ENCODE measurements around the gene MED25. TPM values are rescaled to one million over a fixed set of nuclear protein-coding genes. Genes with fewer than 3 reads are reported as not detected.

Gene MED25
- total RNA-seq, 1 donor from 2014 or later = 72.2 TPM

GRCh38 chr19:49833599-49833998, 15.5 kb downstream of the MED25 start:
- H3K36me3 ChIP-seq (ENCODE audit: insufficient read depth, low read length) = peaks cover 9% of the 10 kb centered on the region
- no peak overlapping the region for H3K4me2 ChIP-seq (ENCODE audit: low read length)
- Mint-ChIP-seq H3K9me3 (ENCODE audit: unreplicated experiment) (no peaks in the 10 kb centered on the region), H3K36me3 (ENCODE audit: low read depth, unreplicated experiment) (peaks cover 31% of the 10 kb centered on the region), H3K4me1 (ENCODE audit: low read depth, unreplicated experiment) (peaks cover 4% of the 10 kb centered on the region), H3K27ac (ENCODE audit: unreplicated experiment) (no peak overlapping the region), H3K4me3 (ENCODE audit: unreplicated experiment) (no peak overlapping the region), H3K27me3 (ENCODE audit: low read depth, unreplicated experiment) (no peaks in the 10 kb centered on the region)
- no peak overlapping the region for H2AFZ ChIP-seq (ENCODE audit: low read depth, low read length)
- no peak for DNase-seq (ENCODE audit: low read depth)
- no peaks in the 10 kb centered on the region for H3K79me2 ChIP-seq (ENCODE audit: insufficient read depth, low read length)
- H3K27ac ChIP-seq (ENCODE audit: low read depth, low read length) = no peak overlapping the region
- H3K9ac ChIP-seq (ENCODE audit: low read length) = no peak overlapping the region
- no peaks in the 10 kb centered on the region for H3K9me3 ChIP-seq (ENCODE audit: insufficient read depth, low read depth, low read length)
- TF ChIP-seq EZH2 (IDR thresholded peaks at IDR 0.05; ENCODE audit: insufficient read depth, low read length) (no peak), CTCF (IDR thresholded peaks at IDR 0.05; ENCODE audit: insufficient read depth, low read depth, low read length) (no peak)
- H3K4me1 ChIP-seq (ENCODE audit: insufficient read depth, low read length) = peaks cover 17% of the 10 kb centered on the region
- no peak for FAIRE-seq
- no peak overlapping the region for H3K4me3 ChIP-seq (ENCODE audit: insufficient read depth, low read depth, low read length)
- peaks cover 27% of the 10 kb centered on the region for H4K20me1 ChIP-seq (ENCODE audit: insufficient read depth, low read length)
- H3K27me3 ChIP-seq (ENCODE audit: insufficient read depth, low read length) = no peaks in the 10 kb centered on the region

GRCh38 chr19:49835562-49835961, 17.5 kb downstream of the MED25 start:
- H3K27me3 ChIP-seq (ENCODE audit: insufficient read depth, low read length) = no peaks in the 10 kb centered on the region
- H3K4me3 ChIP-seq (ENCODE audit: insufficient read depth, low read depth, low read length) = no peak overlapping the region
- Mint-ChIP-seq H3K4me3 (ENCODE audit: unreplicated experiment) (no peak overlapping the region), H3K4me1 (ENCODE audit: low read depth, unreplicated experiment) (peaks cover 9% of the 10 kb centered on the region), H3K27me3 (ENCODE audit: low read depth, unreplicated experiment) (no peaks in the 10 kb centered on the region), H3K36me3 (ENCODE audit: low read depth, unreplicated experiment) (peaks cover 41% of the 10 kb centered on the region), H3K9me3 (ENCODE audit: unreplicated experiment) (no peaks in the 10 kb centered on the region), H3K27ac (ENCODE audit: unreplicated experiment) (no peak overlapping the region)
- FAIRE-seq (no peak), DNase-seq (ENCODE audit: low read depth) (no peak)
- peaks cover 12% of the 10 kb centered on the region for H3K4me1 ChIP-seq (ENCODE audit: insufficient read depth, low read length)
- H4K20me1 ChIP-seq (ENCODE audit: insufficient read depth, low read length) = peaks cover 19% of the 10 kb centered on the region
- peaks cover 16% of the 10 kb centered on the region for H3K36me3 ChIP-seq (ENCODE audit: insufficient read depth, low read length)
- no peaks in the 10 kb centered on the region for H3K79me2 ChIP-seq (ENCODE audit: insufficient read depth, low read length)
- no peak overlapping the region for H3K27ac ChIP-seq (ENCODE audit: low read depth, low read length)
- H3K9ac ChIP-seq (ENCODE audit: low read length) = no peak overlapping the region
- no peak overlapping the region for H3K4me2 ChIP-seq (ENCODE audit: low read length)
- TF ChIP-seq CTCF (IDR thresholded peaks at IDR 0.05; ENCODE audit: insufficient read depth, low read depth, low read length) (no peak), EZH2 (IDR thresholded peaks at IDR 0.05; ENCODE audit: insufficient read depth, low read length) (no peak)
- H3K9me3 ChIP-seq (ENCODE audit: insufficient read depth, low read depth, low read length) = no peaks in the 10 kb centered on the region
- H2AFZ ChIP-seq (ENCODE audit: low read depth, low read length) = no peak overlapping the region

- H4K20me1 ChIP-seq (ENCODE audit: insufficient read depth, low read length) = peaks cover 19% of the 10 kb centered on the region
- Mint-ChIP-seq H3K9me3 (ENCODE audit: unreplicated experiment) (no peaks in the 10 kb centered on the region), H3K4me1 (ENCODE audit: low read depth, unreplicated experiment) (peaks cover 11% of the 10 kb centered on the region), H3K4me3 (ENCODE audit: unreplicated experiment) (no peak overlapping the region), H3K27ac (ENCODE audit: unreplicated experiment) (no peak overlapping the region), H3K27me3 (ENCODE audit: low read depth, unreplicated experiment) (no peaks in the 10 kb centered on the region), H3K36me3 (ENCODE audit: low read depth, unreplicated experiment) (peaks cover 44% of the 10 kb centered on the region)
- no peak for DNase-seq (ENCODE audit: low read depth)
- H3K4me3 ChIP-seq (ENCODE audit: insufficient read depth, low read depth, low read length) = no peak overlapping the region
- H3K79me2 ChIP-seq (ENCODE audit: insufficient read depth, low read length) = no peaks in the 10 kb centered on the region
- H3K9ac ChIP-seq (ENCODE audit: low read length) = no peak overlapping the region
- H3K9me3 ChIP-seq (ENCODE audit: insufficient read depth, low read depth, low read length) = no peaks in the 10 kb centered on the region
- FAIRE-seq = no peak
- TF ChIP-seq EZH2 (IDR thresholded peaks at IDR 0.05; ENCODE audit: insufficient read depth, low read length) (no peak), CTCF (IDR thresholded peaks at IDR 0.05; ENCODE audit: insufficient read depth, low read depth, low read length) (no peak)
- H3K27ac ChIP-seq (ENCODE audit: low read depth, low read length) = no peak overlapping the region
- no peak overlapping the region for H3K4me2 ChIP-seq (ENCODE audit: low read length)
- no peaks in the 10 kb centered on the region for H3K27me3 ChIP-seq (ENCODE audit: insufficient read depth, low read length)
- peaks cover 12% of the 10 kb centered on the region for H3K4me1 ChIP-seq (ENCODE audit: insufficient read depth, low read length)
- peaks cover 16% of the 10 kb centered on the region for H3K36me3 ChIP-seq (ENCODE audit: insufficient read depth, low read length)
- H2AFZ ChIP-seq (ENCODE audit: low read depth, low read length) = no peak overlapping the region
Measured at GRCh38 chr19:49836176-49837008, 18.3 kb downstream of the MED25 start.
